Left forelimb (tissue), 1 donor: ENCODE measurements around the gene VWA5B1.

Experiments used
- DNase-seq: peaks from one replicate; pipeline ENCODE4 v3.0.0-alpha.2; 2018; ENCODE audit warnings: low spot score

Gene VWA5B1

DNA sequence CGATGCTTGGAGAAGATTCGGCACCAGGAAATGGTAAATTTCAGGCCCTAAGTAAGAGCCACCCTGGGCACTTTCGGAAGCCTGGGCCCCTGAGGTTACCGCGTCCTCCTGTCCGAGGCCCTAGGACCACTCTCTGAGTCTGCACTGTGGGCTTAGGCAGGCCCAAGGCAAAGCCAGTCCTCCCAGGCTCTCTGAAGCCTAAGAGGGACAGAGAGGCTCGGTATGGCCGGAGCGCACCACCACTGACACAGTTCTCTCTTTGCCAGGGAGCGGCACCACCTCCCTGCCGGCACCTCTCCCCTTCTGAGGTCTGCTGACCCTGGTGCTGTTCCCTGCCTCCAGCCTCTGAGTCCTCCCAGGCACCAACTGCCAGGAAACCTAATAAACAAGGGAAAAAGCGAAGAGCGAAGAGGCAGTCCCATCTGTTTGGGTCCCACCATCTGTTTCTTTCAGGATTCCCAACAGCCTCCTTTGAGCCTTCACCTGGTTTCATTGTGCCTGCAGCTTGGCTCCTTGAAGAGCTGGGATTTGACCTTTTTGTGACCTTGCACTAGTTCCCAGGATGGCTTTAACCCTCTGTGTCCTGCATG is 57.7 kb downstream of the VWA5B1 start:
- no peak for DNase-seq

DNA sequence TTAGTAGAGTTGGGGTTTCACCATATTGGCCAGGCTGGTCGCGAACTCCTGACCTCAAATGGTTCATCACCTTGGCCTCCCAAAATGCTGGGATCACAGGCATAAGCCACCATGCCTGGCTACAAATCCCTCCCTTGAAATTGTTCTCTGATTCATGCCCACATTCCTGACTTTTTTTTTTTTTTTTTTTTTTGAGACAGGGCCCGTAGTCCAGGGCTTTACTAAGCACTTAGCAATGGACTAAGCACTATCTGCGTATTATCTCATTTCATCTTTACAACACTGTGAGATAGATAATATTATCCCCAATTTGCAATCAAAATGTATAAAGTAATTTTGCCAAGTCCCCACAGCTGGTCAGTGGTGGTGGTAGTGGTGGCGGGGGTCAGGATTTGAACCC is 58.9 kb downstream of the VWA5B1 start:
- no peak for DNase-seq

DNA sequence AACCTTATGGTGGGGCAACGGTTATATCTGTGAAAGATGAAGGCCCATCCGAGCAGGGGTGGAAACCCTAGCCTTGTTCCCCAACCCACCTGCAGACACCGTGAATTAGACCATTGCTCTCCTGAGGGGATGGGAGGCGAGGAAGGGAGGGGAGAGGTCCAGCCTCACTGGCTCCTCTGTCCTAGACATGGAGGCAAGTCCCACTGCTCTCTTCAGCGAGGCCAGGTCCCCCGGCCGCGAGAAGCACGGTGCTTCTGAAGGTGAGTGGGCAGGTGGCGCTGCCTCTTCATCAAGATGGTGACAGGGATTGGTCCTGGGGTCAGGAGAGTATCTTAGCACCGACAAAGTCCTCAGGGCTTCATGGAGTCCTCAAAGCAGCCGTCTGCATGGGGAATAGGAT is 59.3 kb downstream of the VWA5B1 start:
- DNase-seq, result no peak

DNA sequence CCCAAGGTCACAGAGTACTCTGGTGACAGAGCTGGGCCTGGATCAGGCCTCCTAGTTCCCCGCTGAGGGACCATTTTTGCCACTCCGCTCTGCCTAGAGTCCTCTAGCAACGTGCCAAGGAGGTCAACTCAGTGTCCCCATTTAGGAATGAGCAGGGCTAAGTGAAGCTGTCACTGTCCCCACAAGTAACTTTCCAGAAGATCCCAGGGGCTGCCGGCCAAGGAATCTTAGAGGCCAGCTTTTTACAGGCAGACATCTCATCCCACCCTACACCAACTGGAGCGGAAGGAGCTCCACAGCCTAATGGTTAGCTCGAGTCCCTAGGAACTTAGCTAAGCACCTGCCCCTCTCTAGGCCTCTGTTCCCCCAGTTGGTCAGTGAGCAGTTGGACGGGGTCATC is 59.7 kb downstream of the VWA5B1 start:
- no peak for DNase-seq

DNA sequence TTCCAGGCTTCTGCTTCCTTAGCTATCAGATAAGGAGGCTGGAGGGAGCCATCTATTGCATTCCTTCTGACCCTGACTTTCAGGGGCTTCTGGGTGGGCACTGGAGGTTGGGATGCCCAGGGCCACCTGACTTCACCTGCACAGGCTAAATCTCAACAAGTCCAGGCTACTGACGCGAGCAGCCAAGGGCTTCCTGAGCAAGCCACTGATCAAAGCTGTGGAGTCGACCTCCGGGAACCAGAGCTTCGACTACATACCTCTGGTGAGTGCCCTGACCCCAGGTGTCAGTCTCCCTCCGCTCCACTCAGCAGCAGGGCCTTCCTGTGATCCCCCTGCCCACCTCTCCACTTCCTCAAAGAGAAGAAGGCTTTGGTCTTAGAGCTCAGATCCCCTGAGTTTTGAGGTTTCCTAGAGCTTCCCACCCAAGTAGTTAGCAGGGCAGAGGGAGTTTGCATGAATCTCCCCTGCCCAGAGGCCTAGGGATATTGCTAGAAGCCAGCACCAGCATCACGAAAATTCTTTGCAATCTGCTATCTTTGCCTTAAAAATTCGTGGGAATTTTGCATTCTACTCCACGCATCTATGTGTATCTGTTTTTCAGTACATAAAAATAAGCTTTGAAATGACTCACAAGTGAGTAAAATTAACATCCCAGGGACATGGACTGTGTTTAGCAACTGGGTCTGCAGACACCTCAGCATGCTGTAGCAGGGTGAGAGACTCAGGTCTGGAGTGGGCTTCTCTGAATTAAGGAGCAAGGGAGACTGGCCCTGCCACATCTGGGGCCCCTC is 61.4 kb downstream of the VWA5B1 start:
- no peak for DNase-seq

DNA sequence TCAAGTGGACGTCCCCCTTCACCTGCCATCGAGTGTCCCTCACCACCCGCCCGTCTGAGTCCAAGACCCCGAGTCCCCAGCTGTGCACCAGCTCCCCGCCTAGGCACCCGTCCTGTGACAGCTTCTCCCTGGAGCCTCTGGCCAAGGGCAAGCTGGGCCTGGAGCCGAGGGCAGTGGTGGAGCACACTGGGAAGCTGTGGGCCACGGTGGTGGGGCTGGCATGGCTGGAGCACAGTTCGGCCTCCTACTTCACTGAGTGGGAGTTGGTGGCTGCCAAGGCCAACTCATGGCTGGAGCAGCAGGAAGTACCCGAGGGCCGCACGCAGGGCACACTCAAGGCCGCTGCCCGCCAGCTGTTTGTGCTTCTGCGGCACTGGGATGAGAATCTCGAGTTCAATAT is 63.2 kb downstream of the VWA5B1 start:
- DNase-seq, result no peak

DNA sequence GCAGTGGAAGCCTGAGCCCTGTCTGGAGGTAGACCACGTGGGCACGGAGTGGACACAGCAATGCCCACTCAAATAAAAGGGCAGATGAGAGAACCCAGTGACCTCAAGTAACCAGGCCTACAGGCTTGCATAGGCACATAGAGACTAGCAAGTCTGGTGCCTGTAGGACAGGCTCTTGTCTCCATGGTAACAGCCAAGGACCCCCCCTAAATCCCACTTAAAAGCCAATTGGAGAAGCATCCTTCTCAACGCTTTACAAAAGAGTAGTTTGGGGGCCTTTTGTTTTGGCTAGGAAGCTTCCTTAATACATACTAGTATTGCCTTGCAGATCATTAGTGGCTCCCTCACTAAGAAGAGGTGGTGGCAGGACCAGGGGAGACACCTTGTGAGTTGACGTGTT is 63.9 kb downstream of the VWA5B1 start:
- no peak for DNase-seq

DNA sequence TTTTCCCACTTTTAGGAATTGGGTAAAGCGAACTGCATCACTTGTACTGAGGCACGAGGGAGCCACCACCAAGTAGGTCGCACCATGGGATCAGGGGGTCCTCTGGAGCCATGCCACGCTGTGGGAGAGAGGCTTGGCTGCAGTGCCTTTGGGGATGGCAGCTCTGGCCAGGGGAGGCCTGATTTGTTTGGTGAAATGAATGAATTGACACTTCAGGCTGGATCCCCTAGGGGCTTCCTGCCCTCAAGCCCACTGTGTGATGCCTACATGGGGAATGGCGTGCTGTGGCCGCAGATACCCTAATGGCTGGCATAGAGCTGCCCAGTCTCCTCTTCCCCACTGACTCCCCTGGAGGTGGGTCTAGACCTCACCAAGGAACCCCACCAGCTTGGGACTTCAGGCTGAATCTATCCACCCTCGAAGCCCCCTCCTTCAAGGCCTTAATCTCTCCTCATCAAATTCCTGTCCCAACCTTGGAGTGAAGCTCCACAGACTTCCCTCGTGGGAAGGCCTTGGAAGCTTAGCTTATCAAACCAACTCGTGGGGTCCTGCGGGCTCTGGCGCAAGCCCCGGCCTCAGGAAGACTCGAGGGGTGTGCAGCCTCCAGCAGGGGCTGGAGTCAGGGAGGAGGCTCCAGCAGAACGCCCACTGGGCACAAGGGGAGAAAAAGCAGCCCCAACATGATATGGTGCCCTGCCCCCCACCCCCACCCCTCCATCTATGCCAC is 64.6 kb downstream of the VWA5B1 start:
- no peak for DNase-seq

DNA sequence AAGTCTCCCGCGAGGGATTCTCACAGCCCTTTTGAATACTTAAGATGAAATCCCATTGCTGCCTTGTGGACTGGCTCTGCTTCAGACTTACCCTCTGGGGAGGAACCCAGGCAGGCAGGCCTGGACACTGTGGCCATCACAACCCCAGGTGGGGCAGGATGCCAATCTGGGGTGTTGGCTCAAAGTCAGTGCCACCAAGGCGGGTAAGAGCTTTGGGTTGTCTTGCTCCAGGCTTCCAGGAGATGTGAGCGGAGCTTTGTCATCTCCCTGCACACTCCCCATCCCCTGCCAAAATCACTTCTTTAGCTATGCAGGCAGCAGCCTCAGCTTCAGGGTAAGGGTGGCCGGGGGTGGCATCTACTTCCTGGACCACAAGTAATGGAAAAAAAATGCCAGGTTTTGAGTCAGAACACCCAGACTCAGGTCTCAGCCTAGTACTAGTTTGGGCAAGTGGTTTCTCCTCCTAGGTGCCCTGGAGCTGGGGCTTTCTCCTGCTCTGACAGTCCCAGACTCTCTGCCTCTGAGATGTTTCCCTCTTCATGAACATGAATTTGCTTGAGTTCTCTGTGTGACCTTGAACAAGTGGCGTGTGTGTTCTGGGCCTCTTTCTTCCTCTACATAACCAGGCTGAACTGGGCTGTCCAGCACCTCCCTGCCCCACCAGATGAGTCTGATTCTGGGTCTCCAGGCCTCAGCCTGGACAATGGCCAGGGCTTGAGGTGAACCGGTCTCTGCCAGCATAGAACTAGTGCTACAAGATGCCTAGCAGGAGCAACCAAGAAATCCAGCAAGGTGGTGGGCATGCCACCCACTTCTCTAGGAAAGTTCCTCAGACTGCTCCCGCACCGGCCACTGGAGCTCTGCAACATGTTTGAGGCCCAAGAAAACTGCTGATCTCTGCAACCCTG is 65.4 kb downstream of the VWA5B1 start:
- no peak for DNase-seq

DNA sequence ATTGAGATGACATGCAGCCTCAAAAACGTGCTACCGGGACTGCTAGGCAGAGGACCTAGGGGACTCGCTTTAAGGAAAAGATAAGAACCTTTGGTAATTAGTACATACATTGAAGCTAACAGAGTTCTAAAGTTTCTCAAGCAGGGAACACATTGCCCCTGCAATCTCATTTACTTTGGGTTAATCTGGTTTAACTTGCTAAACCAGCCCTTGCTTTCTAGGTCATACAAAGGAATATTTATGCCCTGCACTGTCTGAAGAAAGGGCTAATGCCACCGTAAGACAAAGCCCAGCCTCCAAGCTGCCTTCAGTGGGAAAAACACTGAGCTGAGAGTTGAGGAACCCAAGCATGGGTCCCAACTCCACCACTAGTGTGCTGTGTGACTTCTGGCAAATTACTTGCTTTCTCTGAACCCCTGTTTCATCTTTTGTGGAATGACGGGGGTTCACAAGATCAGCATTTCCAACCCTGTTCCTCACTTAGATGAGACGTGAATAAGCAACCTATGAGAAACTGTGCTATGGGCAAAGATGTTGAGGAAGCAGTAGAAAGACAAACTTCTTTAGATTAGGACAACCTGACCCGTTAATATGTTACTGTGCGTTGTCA is 66.3 kb downstream of the VWA5B1 start:
- no peak for DNase-seq

DNA sequence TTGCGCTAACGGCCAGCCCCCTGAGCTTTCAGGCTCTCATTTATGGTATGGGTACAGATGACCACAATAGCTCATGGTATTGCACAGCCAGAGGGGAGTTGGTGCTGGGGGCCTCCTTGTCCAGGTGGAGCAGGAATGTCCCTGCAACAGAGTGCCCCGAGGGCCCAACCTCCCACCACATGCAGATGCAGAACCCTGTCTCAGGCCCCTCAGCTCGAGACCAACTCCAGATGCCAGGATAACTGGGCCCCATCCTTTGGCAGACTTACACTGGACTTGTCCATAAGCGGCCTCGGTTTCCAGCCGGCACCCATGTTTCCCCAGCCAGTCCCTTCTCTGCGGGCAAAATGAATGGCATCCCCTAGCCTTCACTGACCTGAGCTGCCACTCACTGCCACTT is 67.1 kb downstream of the VWA5B1 start:
- DNase-seq, result no peak

DNA sequence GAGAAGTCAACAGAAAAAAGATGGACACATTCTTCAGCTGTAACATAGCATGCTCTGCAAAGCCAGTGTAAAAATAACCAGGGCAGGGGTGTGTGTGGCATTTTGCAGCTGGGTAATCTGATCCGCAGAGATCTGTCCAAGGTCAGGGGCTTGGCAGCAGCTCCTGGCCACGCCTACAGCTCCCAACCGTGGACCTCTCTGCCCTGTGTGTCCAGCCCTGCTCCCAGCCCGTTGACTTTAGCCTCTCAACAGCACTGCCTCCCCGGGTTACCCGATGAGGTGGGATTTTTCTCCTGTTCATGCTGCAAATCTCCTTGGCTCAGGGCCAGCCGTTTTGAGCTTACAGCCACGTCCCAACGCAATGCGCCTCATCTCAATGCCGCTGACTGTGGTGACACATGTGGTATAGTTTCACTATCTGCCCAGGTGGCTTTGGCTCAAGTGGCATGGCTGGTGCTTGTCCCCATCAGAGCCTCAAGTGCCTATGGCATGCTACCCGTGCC is 68.1 kb downstream of the VWA5B1 start:
- no peak for DNase-seq

DNA sequence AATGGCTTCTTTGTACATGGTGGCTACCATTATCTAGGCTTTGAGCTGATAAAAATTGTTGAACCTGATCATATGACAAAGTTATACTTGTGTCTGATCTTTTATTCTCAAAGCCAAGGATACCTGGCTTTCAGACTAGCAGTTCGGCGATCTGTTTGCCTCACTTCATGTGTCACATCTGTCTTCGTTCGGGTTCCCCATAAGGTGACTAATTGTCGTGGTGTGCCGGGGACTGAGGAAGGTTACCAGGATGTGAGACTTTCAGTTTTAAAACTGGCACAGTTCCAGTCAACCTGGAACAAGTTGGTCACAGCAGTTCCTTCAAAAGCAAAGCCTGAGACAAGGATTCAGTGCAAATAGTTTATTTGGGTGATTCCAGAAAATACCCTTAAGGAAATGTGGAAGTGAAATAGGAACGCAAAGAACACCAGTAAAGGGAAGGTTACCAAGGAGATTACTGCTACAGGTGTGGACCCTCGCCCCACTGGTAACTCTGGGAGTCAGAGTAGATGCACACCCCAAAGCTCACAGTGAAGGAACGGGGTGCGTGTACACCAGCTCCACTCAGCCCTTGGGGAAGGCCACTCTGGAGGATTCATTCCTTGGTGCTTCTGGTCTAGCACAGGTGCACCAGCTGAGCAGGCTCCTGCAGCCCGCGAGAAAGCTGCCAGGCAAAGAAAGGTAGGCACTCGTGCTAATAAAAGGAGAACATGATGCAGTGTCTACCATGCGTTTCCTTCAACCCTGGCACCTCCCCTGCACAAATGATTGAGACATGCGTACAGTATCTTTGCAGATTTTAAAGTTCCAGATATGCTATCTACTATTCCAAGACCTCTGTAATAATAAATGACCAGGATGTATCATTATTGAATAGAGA is 69.0 kb downstream of the VWA5B1 start:
- DNase-seq, result no peak

DNA sequence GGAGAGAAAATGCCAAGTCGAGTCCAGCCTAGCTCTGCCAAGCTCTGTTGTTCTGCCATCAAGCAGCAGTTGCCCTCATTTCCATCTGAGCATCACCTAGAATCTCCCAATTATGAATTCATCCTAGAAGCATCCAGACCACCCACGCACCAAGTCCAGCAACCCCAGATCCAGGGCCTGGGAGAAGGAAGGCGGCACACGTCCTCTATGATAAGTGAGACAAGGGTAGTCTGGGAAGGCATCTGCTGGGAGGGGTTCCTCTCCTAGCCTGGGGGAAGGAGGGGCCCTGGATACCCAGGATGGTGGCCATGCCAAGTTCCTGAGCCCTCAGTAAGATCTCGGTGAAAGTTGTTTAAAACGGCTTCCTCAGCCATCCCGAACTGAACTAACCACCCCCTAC is 70.7 kb downstream of the VWA5B1 start:
- no peak for DNase-seq

DNA sequence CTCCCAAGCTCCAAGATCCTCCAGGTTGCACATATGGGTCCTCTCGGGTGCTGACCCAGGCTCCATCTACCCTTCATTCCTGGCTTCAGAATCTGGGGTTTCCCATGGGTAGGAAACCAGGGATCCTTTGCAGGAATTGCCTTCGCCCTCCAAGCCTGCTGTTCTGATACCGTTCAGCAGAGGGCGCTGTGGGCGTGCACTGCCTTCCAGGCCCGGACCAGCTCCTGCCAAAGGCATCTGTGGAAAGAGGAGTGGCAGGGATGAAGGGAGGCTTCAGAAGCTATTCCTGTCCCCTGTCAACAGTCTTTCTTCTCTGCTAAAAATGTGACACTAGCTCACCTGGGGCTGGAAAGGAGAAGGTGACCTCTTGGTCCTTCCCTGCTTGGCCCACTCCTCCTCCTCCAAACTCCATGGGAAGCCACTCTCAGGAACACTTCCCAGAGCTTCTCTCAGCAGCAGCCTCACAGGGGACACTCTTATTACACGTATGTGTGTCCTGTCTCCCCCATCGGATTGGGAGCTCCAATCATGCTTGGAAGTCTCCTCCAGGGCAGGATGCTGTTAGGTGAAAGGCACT is 71.2 kb downstream of the VWA5B1 start:
- DNase-seq, result no peak

DNA sequence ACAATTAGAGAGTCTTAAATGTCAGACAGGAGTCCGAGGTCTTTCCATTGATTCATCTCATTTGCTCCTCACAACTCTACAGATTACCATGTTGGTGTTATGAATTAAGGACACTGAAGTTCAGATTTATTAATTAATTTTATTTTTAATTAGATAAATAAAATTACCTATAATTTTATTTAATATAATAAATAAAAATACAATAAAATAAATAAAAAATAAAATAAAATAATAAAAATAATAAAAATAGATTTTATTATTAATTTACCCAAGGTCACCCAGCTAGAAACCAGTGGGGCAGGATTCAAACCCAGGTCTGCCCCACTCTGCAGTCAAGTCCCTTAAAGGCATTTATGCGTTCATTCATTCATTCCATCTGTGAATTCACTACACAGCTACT is 72.2 kb downstream of the VWA5B1 start:
- DNase-seq, result no peak

DNA sequence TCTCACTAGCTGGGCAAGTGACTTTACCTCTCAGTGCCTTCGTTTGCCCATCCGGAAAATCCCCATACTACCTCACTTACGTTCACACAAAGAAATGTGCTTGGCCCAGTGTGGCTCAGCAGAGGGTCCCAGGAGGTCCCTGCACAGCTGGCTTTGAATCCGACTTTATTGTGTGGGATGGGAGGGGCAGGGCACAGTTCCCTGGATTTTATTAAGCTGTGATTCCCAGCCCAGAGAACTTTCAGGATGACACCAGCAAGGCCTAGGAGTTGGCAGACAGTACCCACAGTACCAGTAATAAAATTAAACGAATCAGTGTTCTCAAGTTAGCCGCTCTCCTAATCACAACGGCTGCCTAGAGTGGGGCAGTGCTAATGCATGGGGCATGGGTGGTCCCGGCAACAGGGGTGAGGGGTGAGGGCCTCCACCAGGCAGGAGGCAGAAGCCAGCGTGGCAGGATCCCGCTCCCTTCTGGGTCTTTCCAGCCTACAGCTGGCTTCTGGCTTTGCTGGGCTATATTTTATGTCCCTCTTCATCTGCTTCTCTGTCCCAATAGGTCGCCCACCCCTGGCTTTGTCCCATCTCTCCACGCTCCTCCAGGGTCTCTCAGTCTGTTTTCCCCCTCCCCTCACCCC is 74.9 kb downstream of the VWA5B1 start:
- no peak for DNase-seq

DNA sequence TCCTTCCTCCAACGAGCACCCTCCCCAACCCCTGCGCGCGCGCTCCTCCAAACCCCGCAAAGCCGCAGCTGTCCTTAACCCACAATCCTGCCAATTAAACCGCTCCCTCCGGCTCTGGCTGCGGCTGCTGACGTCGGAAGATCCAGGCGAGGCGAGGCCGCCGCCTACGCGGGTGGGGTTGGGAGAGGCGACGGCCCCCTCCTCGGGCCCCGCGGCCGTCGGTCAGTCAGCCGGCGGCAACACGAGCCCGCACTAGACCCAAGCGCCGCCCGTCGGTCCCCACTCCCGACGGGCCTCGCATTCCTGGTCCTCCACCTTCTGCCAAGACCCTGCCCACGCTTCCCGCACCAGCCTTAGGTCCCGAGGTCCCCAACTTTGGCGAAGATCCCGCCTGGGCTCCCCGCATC is 75.4 kb downstream of the VWA5B1 start:
- DNase-seq, result no peak

DNA sequence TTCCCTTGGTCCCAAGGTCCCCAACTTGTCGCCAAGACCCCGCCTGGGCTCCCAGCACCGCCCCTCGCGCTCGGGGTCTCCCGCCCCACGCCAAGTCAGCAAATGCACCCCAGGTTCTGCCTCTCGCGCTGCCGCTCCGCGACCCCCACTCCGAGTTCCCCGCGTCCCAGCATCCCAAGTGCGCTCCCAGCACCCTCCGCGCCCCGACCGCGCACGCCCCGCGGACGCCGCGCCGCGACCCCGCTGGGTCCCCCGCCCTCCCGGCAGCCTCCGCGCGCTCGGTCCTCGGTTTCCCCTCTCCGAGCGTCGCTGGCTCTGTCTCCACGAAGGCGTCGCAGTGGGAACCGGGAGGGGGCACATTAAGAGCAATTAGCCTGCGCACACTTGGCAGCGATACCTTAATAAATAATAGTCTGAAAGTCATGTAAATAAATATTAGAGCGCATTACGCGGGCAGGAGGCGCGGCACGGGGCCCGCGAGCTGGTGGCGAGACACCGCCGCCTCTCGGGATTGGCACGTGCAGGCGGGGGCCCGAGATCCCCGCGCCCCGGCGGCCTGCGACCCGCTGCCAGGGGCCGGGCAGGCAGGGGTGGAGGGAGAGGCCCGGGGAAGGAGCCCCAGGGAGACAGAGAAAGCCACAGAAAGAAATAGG is 75.9 kb downstream of the VWA5B1 start:
- no peak for DNase-seq
